Calu3 (cell line): Measurements from ENCODE around the gene DNM1. TPM values are rescaled to one million over a fixed set of nuclear protein-coding genes. Genes with fewer than 3 reads are reported as not detected.

Source experiments
- BruUV-seq: library from RNA; stranded (reverse); fragments of 400-500 nt; replicated peaks from 2 replicates; lab custom pipeline; 2021; lab: Mats Ljungman, UMichigan
- CTCF ChIA-PET: fragments of 300-600 bp; sonication (Branson Sonifier 250); formaldehyde crosslinking; loops from one replicate; lab custom pipeline; 2022; ENCODE audit warnings: antibody characterized with exemption; lab: Charles Lee
- DNase-seq: peaks from one replicate; pipeline ENCODE4 v3.0.0; 2022
- H3K27ac Mint-ChIP-seq: one replicate; pipeline ENCODE4 v1.8.0; 2022; ENCODE audit warnings: mixed read lengths; ENCODE audit not compliant: unreplicated experiment
- H3K27me3 Mint-ChIP-seq: one replicate; pipeline ENCODE4 v1.8.0; 2022; ENCODE audit warnings: mixed read lengths; ENCODE audit not compliant: unreplicated experiment
- H3K36me3 Mint-ChIP-seq: one replicate; pipeline ENCODE4 v1.8.0; 2022; ENCODE audit warnings: mild to moderate bottlenecking, moderate library complexity, mixed read lengths; ENCODE audit not compliant: insufficient read depth, unreplicated experiment
- H3K4me1 Mint-ChIP-seq: one replicate; pipeline ENCODE4 v1.8.0; 2022; ENCODE audit warnings: mild to moderate bottlenecking, low read depth, mixed read lengths; ENCODE audit not compliant: unreplicated experiment
- H3K4me3 Mint-ChIP-seq: one replicate; pipeline ENCODE4 v1.8.0; 2022; ENCODE audit warnings: mild to moderate bottlenecking, low read depth, moderate library complexity, mixed read lengths; ENCODE audit not compliant: unreplicated experiment
- H3K9me3 Mint-ChIP-seq: one replicate; pipeline ENCODE4 v1.8.0; 2022; ENCODE audit warnings: low read depth, mixed read lengths; ENCODE audit not compliant: unreplicated experiment
- CTCF ChIP-seq: fragments of 200-600 bp; IDR thresholded peaks from one replicate; pipeline ENCODE4 v1.8.0; 2022; ENCODE audit warnings: antibody characterized with exemption; ENCODE audit not compliant: unreplicated experiment
- intact Hi-C: fragments of 100-400 bp; cut with micrococcal nuclease; formaldehyde crosslinking; loops from one replicate; pipeline ENCODE4 v1.10.0; 2022; ENCODE audit not compliant: unreplicated experiment
- total RNA-seq: library from RNA; stranded (reverse); gene quantifications from 2 replicates; pipeline ENCODE4 v1.2.3, GENCODE V29; 2022

The DNM1 gene
- total RNA-seq, 1 experiment from 2014 or later, result 40.0 TPM

- H3K9me3 Mint-ChIP-seq, result no peaks in the 10 kb centered on the region
- no peak for DNase-seq
- peaks cover 34% of the 10 kb centered on the region for H3K36me3 Mint-ChIP-seq
- intact Hi-C loops, result no loop called here
- TF ChIP-seq CTCF, result no peak
- no peaks in the 10 kb centered on the region for H3K4me1 Mint-ChIP-seq
- CTCF ChIA-PET, result no interaction called here
- no peak overlapping the region for H3K4me3 Mint-ChIP-seq
- no peak overlapping the region for H3K27ac Mint-ChIP-seq
- BruUV-seq, result no TSS peak
- H3K27me3 Mint-ChIP-seq, result no peaks in the 10 kb centered on the region
Observed at GRCh38 chr9:128185979-128186965, 16.9 kb upstream of the DNM1 start.

GRCh38 chr9:128187361-128187760 lies 15.8 kb upstream of the DNM1 start:
- H3K27ac Mint-ChIP-seq, result no peak overlapping the region
- no peak overlapping the region for H3K4me3 Mint-ChIP-seq
- H3K36me3 Mint-ChIP-seq, result peaks cover 45% of the 10 kb centered on the region
- no peaks in the 10 kb centered on the region for H3K27me3 Mint-ChIP-seq
- no peaks in the 10 kb centered on the region for H3K9me3 Mint-ChIP-seq
- DNase-seq, result no peak
- no TSS peak for BruUV-seq
- CTCF ChIA-PET, result interaction anchor here (0.5 kb wide), 1 partner anchor 280 kb away, joined by 3 read pairs; no protein-coding TSS in a partner anchor
- no peaks in the 10 kb centered on the region for H3K4me1 Mint-ChIP-seq
- intact Hi-C loops, result no loop called here
- no peak for TF ChIP-seq CTCF

GRCh38 chr9:128188209-128188608 lies 15.0 kb upstream of the DNM1 start:
- Mint-ChIP-seq H3K4me3 (no peak overlapping the region), H3K4me1 (no peaks in the 10 kb centered on the region), H3K27me3 (no peaks in the 10 kb centered on the region), H3K9me3 (no peaks in the 10 kb centered on the region), H3K27ac (no peak overlapping the region), H3K36me3 (peaks cover 53% of the 10 kb centered on the region)
- CTCF ChIA-PET, result interaction anchor here (0.7 kb wide), 1 partner anchor 88 kb away, joined by 3 read pairs; the partner anchor contains the start of genes GOLGA2 and SWI5
- DNase-seq, result no peak
- intact Hi-C loops, result no loop called here
- BruUV-seq, result TSS peak; percentile 25
- no peak for TF ChIP-seq CTCF

GRCh38 chr9:128190013-128190412 lies 13.2 kb upstream of the DNM1 start:
- Mint-ChIP-seq H3K4me1 (no peaks in the 10 kb centered on the region), H3K27me3 (no peaks in the 10 kb centered on the region), H3K9me3 (no peaks in the 10 kb centered on the region), H3K4me3 (peak overlapping the region; percentile 87), H3K36me3 (peaks cover 49% of the 10 kb centered on the region), H3K27ac (no peak overlapping the region)
- intact Hi-C loops, result no loop called here
- BruUV-seq, result no TSS peak
- CTCF ChIA-PET, result interaction anchor here (1.1 kb wide), 1 partner anchor 65 kb away, joined by 4 read pairs; no protein-coding TSS in a partner anchor
- no peak for DNase-seq
- no peak for TF ChIP-seq CTCF
